ENCODE data around the gene HECW1.

DNA sequence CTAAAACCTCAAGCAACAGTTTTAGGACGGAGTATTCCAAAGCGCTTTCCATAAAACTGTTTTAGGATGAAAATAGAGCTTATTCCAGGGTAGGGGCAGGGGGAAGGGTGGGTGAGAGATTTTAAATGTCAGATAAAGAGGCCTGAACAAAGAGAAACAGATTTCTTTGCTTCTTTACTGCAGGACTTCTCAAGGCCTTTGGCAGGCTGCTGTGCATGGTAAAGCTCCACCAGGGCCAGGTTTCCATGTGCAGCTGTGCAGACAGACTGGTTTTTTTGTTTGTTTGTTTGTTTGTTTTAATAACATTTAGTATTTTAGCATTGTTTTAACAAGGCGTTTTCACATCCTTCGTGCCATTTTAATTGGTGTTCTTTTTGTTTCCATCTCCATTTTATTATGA is 26.3 kb downstream of the HECW1 start:
- TF ChIP-seq POLR2AphosphoS5 (IDR thresholded peaks at IDR 0.05; ENCODE audit: borderline replicate concordance, low read depth, low read length) = no peak
- TF ChIP-seq EZH2 (IDR thresholded peaks at IDR 0.05) = no peak

All from SK-N-MC (cell line).